Right lobe of liver (tissue), 4 donors: Measurements from ENCODE around the gene SASH1.

Experiments
- POLR2A ChIP-seq: fragments of 450-650 bp; IDR thresholded peaks from one replicate; pipeline ENCODE4 v1.6.1; 2017; ENCODE audit warnings: antibody characterized with exemption, mild to moderate bottlenecking
- TF ChIP-seq, protein P1 (sequence below), 4 donors: fragments of 200-600 bp in 3 of 4; fragments of 450-650 bp in 1 of 4; IDR thresholded peaks; one replicate each; pipeline versions ENCODE4 v1.5.1 to v1.8.0; 2016 to 2022; ENCODE audit warnings: antibody characterized with exemption in 4 of 4, mild to moderate bottlenecking in 2 of 4
- donor health status: DM: no; HTN: no; CAD: no.
- donor health status: DM: no; HTN: no; CAD: no.
- donor health status: DM: no; HTN: yes; CAD: no.

DNA sequence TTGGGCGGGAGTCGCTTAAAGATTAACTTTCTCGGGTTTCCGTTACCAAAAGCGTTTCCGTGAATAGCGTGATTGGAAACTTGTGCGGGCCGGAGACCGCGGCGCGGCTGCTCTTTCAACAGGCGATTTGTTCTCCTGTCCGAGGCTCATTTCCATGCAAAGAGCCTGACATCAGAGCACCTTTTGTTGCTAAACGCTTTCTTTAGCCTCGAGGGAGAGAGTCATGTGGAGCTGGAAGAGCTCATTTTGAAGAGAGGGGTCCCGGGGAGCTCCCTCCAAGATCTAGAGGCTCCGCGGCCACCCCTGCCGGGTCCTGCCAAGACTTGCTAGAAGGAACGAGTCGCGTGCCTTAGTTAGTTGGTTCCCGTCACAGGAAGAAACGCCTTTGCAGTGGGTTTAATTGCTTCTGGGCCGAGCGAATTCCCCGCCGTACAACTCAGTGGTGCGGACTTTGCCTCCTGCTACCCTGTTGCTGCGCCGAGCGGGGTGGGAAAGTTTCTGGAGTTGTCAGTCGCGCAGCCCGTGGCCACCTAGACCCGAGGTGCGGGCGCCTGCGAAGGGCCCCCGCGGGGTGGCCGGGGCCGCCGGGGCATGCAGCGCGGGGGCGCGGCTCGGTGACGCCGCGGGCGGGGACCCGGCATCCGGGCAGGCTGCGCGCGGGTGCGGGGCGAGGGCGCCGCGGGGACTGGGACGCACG is at the start of gene SASH1:
- TF ChIP-seq, protein P1, sequence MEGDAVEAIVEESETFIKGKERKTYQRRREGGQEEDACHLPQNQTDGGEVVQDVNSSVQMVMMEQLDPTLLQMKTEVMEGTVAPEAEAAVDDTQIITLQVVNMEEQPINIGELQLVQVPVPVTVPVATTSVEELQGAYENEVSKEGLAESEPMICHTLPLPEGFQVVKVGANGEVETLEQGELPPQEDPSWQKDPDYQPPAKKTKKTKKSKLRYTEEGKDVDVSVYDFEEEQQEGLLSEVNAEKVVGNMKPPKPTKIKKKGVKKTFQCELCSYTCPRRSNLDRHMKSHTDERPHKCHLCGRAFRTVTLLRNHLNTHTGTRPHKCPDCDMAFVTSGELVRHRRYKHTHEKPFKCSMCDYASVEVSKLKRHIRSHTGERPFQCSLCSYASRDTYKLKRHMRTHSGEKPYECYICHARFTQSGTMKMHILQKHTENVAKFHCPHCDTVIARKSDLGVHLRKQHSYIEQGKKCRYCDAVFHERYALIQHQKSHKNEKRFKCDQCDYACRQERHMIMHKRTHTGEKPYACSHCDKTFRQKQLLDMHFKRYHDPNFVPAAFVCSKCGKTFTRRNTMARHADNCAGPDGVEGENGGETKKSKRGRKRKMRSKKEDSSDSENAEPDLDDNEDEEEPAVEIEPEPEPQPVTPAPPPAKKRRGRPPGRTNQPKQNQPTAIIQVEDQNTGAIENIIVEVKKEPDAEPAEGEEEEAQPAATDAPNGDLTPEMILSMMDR (IDR thresholded peaks at IDR 0.05), result no peak
- TF ChIP-seq POLR2A, result peak; percentile 51
